Activated naive CD8-positive, alpha-beta T cell treated with anti-CD3 and anti-CD28 coated beads, Interleukin-2, amount 10 ng/mL, durations not matched to agents 7 days and 5 days (primary cell): ENCODE measurements around the gene WFDC10A. TPM values are rescaled to one million over a fixed set of nuclear protein-coding genes. Genes with fewer than 3 reads are reported as not detected.
"Not testable (repeated sequence)": the region's sequence is repeated elsewhere in the genome, so short reads cannot be mapped to it uniquely, and the experiment has no call there.

Experiments used
- ATAC-seq: fragments of 150-1000 bp; cut with Tn5 transposase; one replicate; pipeline ENCODE4 v1.10.0; 2021; ENCODE audit warnings: low read depth, moderate library complexity
- POLR2A ChIA-PET: fragments of 350-600 bp; sonication (Branson Sonifier 250); formaldehyde crosslinking; loops from one replicate; lab custom pipeline; 2021; ENCODE audit warnings: antibody characterized with exemption; lab: Charles Lee
- DNase-seq: peaks from one replicate; pipeline ENCODE4 v3.0.0; 2021
- H3K27ac Mint-ChIP-seq: one replicate; pipeline ENCODE4 v1.8.0; 2022; ENCODE audit warnings: mild to moderate bottlenecking, mixed read lengths
- H3K27me3 Mint-ChIP-seq: one replicate; pipeline ENCODE4 v1.8.0; 2022; ENCODE audit warnings: mild to moderate bottlenecking, moderate library complexity, mixed read lengths
- H3K36me3 Mint-ChIP-seq: one replicate; pipeline ENCODE4 v1.8.0; 2021; ENCODE audit warnings: mild to moderate bottlenecking, mixed read lengths
- H3K4me1 Mint-ChIP-seq: one replicate; pipeline ENCODE4 v1.8.0; 2021; ENCODE audit warnings: mixed read lengths
- H3K4me3 Mint-ChIP-seq: one replicate; pipeline ENCODE4 v1.8.0; 2022; ENCODE audit warnings: mild to moderate bottlenecking, moderate library complexity, mixed read lengths
- H3K9me3 Mint-ChIP-seq: one replicate; pipeline ENCODE4 v1.8.0; 2021; ENCODE audit warnings: mixed read lengths
- total RNA-seq, 2 experiments: library from RNA; stranded (reverse); gene quantifications; one replicate each; pipeline ENCODE4 v1.2.3, GENCODE V29; 2021

The WFDC10A gene
- not detected for total RNA-seq

- DNase-seq: no peak
- POLR2A ChIA-PET: no interaction called here
- peaks cover 1% of the 10 kb centered on the region for H3K4me1 Mint-ChIP-seq
- ATAC-seq: no peak
- no peaks in the 10 kb centered on the region for H3K36me3 Mint-ChIP-seq
- H3K4me3 Mint-ChIP-seq: no peak within 1 kb of the TSS
- peaks cover 14% of the 10 kb centered on the region for H3K27me3 Mint-ChIP-seq
- H3K9me3 Mint-ChIP-seq: peaks cover 2% of the 10 kb centered on the region
- no peak within 1 kb of the TSS for H3K27ac Mint-ChIP-seq
Measured at GRCh38 chr20:45629496-45630100, at the start of gene WFDC10A. TSS of gene WFDC10A (plus strand) at chr20:45629739. CDS start at chr20:45629814, 75 bp downstream.

- H3K36me3 Mint-ChIP-seq: no peaks in the 10 kb centered on the region
- no peaks in the 10 kb centered on the region for H3K4me1 Mint-ChIP-seq
- ATAC-seq (no peak), DNase-seq (no peak)
- H3K27ac Mint-ChIP-seq: no peak overlapping the region
- POLR2A ChIA-PET: no interaction called here
- peaks cover 18% of the 10 kb centered on the region for H3K27me3 Mint-ChIP-seq
- H3K9me3 Mint-ChIP-seq: no peaks in the 10 kb centered on the region
- H3K4me3 Mint-ChIP-seq: no peak overlapping the region
Measured at GRCh38 chr20:45581702-45582101, 47.8 kb upstream of the WFDC10A start.

DNA sequence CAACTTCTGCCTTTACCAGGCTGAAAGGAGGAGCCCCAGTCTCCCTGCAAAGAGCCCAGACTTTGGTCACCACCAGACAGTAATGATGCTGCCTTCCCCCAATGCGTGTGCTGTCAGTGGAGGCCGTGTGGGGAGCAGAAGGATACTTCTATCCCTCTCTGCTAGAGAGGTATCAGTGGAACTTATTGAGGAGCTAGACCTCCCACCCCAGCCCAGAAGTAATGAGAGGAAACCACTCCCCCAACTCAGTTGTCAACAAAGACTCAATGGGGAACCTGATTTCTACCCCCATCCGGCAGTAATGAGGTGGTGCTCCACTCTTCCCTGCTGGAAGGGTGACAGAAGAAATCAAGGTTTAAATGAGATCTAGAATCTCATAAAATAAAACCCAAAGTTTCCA lies 46.0 kb upstream of the WFDC10A start:
- ATAC-seq (no peak), DNase-seq (no peak)
- Mint-ChIP-seq H3K4me1 (no peaks in the 10 kb centered on the region), H3K36me3 (no peaks in the 10 kb centered on the region), H3K9me3 (no peaks in the 10 kb centered on the region), H3K27me3 (peaks cover 18% of the 10 kb centered on the region), H3K27ac (no peak overlapping the region), H3K4me3 (no peak overlapping the region)
- POLR2A ChIA-PET: no interaction called here

DNA sequence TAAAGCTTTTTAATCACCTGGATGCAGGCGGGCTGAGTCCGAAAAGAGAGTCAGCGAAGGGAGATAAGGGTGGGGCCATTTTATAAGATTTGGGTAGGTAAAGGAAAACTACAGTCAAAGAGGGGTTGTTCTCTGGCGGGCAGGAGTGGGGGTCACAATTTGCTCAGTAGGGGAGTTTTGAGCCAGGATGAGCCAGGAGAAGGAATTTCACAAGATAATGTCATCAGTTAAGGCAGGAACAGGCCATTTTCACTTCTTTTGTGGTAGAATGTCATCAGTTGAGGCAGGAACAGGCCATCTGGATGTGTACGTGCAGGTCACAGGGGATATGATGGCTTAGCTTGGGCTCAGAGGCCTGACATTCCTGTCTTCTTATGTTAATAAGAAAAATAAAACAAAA lies 45.2 kb upstream of the WFDC10A start:
- DNase-seq, H3K27ac Mint-ChIP-seq, H3K4me3 Mint-ChIP-seq, H3K9me3 Mint-ChIP-seq, H3K36me3 Mint-ChIP-seq, H3K4me1 Mint-ChIP-seq, POLR2A ChIA-PET, ATAC-seq: not testable (repeated sequence)
- peaks cover 18% of the 10 kb centered on the region for H3K27me3 Mint-ChIP-seq

DNA sequence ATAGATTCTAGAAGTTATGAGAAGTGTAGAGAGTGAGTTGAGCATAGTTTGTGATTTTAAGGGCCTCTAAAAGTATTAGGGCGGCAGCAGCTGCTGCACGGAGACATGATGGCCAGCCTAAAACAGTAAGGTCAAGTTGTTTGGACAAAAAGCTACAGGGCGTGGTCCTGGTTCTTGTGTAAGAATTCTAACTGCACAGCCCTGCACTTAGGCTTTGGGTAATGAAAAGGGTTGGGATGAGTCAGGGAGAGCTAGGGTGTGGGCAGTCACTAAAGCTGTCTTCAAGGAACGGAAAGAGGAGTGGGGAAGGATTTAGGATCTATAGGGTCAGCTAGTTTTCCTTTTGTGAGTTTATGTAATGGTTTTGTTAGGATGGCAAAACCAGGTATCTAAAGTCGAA lies 43.6 kb upstream of the WFDC10A start:
- H3K36me3 Mint-ChIP-seq, H3K9me3 Mint-ChIP-seq, H3K4me3 Mint-ChIP-seq, H3K4me1 Mint-ChIP-seq, H3K27ac Mint-ChIP-seq, DNase-seq, ATAC-seq, POLR2A ChIA-PET: not testable (repeated sequence)
- H3K27me3 Mint-ChIP-seq: peaks cover 10% of the 10 kb centered on the region

GRCh38 chr20:45588800-45589199 lies 40.7 kb upstream of the WFDC10A start:
- no peaks in the 10 kb centered on the region for H3K9me3 Mint-ChIP-seq
- no peaks in the 10 kb centered on the region for H3K36me3 Mint-ChIP-seq
- H3K27ac Mint-ChIP-seq: no peak overlapping the region
- no peak overlapping the region for H3K4me3 Mint-ChIP-seq
- ATAC-seq (no peak), DNase-seq (no peak)
- POLR2A ChIA-PET: no interaction called here
- H3K27me3 Mint-ChIP-seq: peaks cover 16% of the 10 kb centered on the region
- no peaks in the 10 kb centered on the region for H3K4me1 Mint-ChIP-seq

DNA sequence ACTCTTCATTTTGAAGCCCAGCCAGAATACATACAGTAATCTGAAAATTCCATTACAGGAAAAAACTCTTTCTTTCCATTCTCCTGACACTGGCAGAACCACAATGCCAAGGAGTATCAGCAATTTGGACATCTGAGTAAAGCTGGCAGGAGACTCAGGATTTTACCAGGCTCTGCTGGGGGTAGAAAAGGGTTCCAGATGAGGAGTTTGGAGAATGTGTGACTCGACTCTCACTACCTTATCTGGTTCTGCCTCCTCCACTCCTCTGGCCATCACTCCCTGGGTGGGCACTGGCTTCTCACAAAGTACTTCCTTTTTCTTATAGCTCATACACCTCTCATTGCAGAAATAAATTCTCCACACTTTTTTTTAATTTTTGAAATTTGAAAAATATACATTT lies 39.8 kb upstream of the WFDC10A start:
- H3K27ac Mint-ChIP-seq: no peak overlapping the region
- no peaks in the 10 kb centered on the region for H3K36me3 Mint-ChIP-seq
- no peak overlapping the region for H3K4me3 Mint-ChIP-seq
- POLR2A ChIA-PET: no interaction called here
- no peaks in the 10 kb centered on the region for H3K4me1 Mint-ChIP-seq
- H3K27me3 Mint-ChIP-seq: peaks cover 22% of the 10 kb centered on the region
- ATAC-seq (no peak), DNase-seq (no peak)
- H3K9me3 Mint-ChIP-seq: no peaks in the 10 kb centered on the region

- H3K27me3 Mint-ChIP-seq: peaks cover 24% of the 10 kb centered on the region
- POLR2A ChIA-PET: no interaction called here
- no peak for ATAC-seq
Measured at GRCh38 chr20:45592574-45593189, 36.9 kb upstream of the WFDC10A start.

GRCh38 chr20:45593498-45593897 lies 36.0 kb upstream of the WFDC10A start:
- POLR2A ChIA-PET: no interaction called here
- no peak overlapping the region for H3K27ac Mint-ChIP-seq
- H3K36me3 Mint-ChIP-seq: no peaks in the 10 kb centered on the region
- no peak overlapping the region for H3K4me3 Mint-ChIP-seq
- no peaks in the 10 kb centered on the region for H3K4me1 Mint-ChIP-seq
- ATAC-seq: no peak
- H3K27me3 Mint-ChIP-seq: peaks cover 27% of the 10 kb centered on the region
- DNase-seq: no peak
- no peaks in the 10 kb centered on the region for H3K9me3 Mint-ChIP-seq

More at GRCh38 chr20:45592574-45593189, 36.9 kb upstream of the WFDC10A start:
- no peak overlapping the region for H3K27ac Mint-ChIP-seq
- no peaks in the 10 kb centered on the region for H3K36me3 Mint-ChIP-seq
- no peaks in the 10 kb centered on the region for H3K9me3 Mint-ChIP-seq
- H3K4me1 Mint-ChIP-seq: no peaks in the 10 kb centered on the region
- DNase-seq: no peak
- H3K4me3 Mint-ChIP-seq: no peak overlapping the region

GRCh38 chr20:45595235-45595634 lies 34.3 kb upstream of the WFDC10A start:
- no peak overlapping the region for H3K27ac Mint-ChIP-seq
- no peaks in the 10 kb centered on the region for H3K9me3 Mint-ChIP-seq
- no peaks in the 10 kb centered on the region for H3K36me3 Mint-ChIP-seq
- ATAC-seq (no peak), DNase-seq (no peak)
- peaks cover 30% of the 10 kb centered on the region for H3K27me3 Mint-ChIP-seq
- H3K4me3 Mint-ChIP-seq: no peak overlapping the region
- H3K4me1 Mint-ChIP-seq: no peaks in the 10 kb centered on the region
- POLR2A ChIA-PET: no interaction called here

DNA sequence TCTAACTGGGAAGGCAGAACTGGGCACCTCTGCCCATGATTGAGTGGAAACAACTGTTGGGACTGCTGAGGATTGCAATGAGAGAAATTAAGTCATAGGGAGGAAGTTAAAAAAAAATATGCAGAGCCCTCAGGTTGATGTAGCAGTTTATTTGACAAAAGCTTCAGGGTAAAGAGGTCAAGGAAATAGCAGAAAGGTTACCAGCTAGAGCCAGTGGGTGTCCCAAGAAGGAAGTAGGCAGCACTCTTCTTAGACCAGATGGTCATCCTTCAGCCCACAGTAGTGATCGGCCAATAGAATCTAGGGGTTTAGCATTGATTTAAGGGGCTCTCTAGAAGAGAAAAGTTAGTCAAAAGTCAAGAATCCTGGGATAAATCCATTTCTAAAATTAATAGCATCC lies 21.7 kb upstream of the WFDC10A start:
- Mint-ChIP-seq H3K27me3 (peaks cover 10% of the 10 kb centered on the region), H3K9me3 (peaks cover 14% of the 10 kb centered on the region), H3K27ac (no peak overlapping the region), H3K36me3 (no peaks in the 10 kb centered on the region), H3K4me3 (no peak overlapping the region), H3K4me1 (no peaks in the 10 kb centered on the region)
- POLR2A ChIA-PET: no interaction called here
- ATAC-seq (no peak), DNase-seq (no peak)

DNA sequence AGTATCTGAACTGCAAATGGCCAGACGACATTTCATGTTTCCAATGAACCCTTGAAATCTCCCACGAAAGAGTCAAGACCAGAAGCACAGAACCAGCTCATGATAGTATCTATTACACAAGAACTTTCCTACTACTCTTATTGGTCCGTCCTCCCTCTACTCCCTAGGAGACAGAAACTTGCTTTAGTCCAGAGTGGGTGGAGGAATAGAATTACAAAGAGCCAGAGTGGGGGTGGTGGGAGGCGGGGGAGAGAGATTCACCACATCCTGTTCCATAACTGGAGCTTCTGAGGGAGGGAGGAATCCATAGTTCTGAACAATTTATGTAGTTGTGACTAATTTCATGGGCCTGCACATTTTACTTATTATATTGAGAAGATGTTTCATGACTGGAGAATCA lies 18.5 kb upstream of the WFDC10A start:
- Mint-ChIP-seq H3K36me3 (no peaks in the 10 kb centered on the region), H3K27me3 (peaks cover 11% of the 10 kb centered on the region), H3K4me3 (no peak overlapping the region), H3K9me3 (peaks cover 10% of the 10 kb centered on the region), H3K27ac (no peak overlapping the region), H3K4me1 (no peaks in the 10 kb centered on the region)
- ATAC-seq (no peak), DNase-seq (no peak)
- POLR2A ChIA-PET: no interaction called here

- peaks cover 10% of the 10 kb centered on the region for H3K27me3 Mint-ChIP-seq
- H3K4me1 Mint-ChIP-seq: no peaks in the 10 kb centered on the region
- POLR2A ChIA-PET: no interaction called here
- H3K9me3 Mint-ChIP-seq: peaks cover 5% of the 10 kb centered on the region
- H3K4me3 Mint-ChIP-seq: no peak overlapping the region
- no peaks in the 10 kb centered on the region for H3K36me3 Mint-ChIP-seq
- H3K27ac Mint-ChIP-seq: no peak overlapping the region
- DNase-seq (no peak), ATAC-seq (no peak)
Measured at GRCh38 chr20:45612314-45612713, 17.2 kb upstream of the WFDC10A start.

DNA sequence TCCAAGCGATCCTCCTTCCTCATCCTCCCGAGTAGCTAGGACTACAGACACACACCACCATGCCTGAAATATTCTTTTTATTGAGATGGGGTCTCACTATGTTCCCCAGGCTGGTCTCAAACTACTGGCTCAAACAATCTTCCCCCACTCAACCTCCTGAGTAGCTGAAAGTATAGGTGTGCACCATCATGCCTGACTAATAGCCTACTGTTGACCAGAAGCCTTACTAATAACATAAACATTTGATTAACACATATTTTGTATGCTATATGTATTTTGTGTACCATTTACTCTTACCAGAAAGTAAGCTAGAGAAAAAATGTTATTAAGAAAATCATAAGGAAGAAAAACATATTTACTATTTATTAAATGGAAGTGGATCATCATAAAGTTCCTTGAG lies 11.9 kb upstream of the WFDC10A start:
- Mint-ChIP-seq H3K27ac (no peak overlapping the region), H3K36me3 (no peaks in the 10 kb centered on the region), H3K27me3 (peaks cover 19% of the 10 kb centered on the region), H3K4me3 (no peak overlapping the region), H3K4me1 (no peaks in the 10 kb centered on the region), H3K9me3 (peaks cover 2% of the 10 kb centered on the region)
- POLR2A ChIA-PET: no interaction called here
- ATAC-seq (no peak), DNase-seq (no peak)
